ENCODE measurements around the gene CERS3.
A peak's percentile ranks its signal among the peaks of the same experiment; 100 is the strongest.

The CERS3 gene

GRCh38 chr15:100528833-100529428 is at the start of gene CERS3:
Gene CERS3 (minus strand): TSS chr15:100528950. CDS start chr15:100501849, 27,101 bp downstream.
- no peak for DNase-seq

- no peak for DNase-seq
Observed at GRCh38 chr15:100573526-100573925, 44.8 kb upstream of the CERS3 start.

GRCh38 chr15:100572362-100572983 is 43.7 kb upstream of the CERS3 start:
- peak; percentile 10 for DNase-seq

- no peak for DNase-seq
Observed at GRCh38 chr15:100571592-100572167, 42.9 kb upstream of the CERS3 start.

GRCh38 chr15:100570735-100571313 is 42.1 kb upstream of the CERS3 start:
- DNase-seq: no peak

- DNase-seq: no peak
Observed at GRCh38 chr15:100570275-100570674, 41.5 kb upstream of the CERS3 start.

GRCh38 chr15:100569391-100569790 is 40.6 kb upstream of the CERS3 start:
- DNase-seq: no peak

GRCh38 chr15:100566850-100567628 is 38.3 kb upstream of the CERS3 start:
- no peak for DNase-seq

GRCh38 chr15:100565591-100565990 is 36.8 kb upstream of the CERS3 start:
- peak; percentile 74 for DNase-seq

- peak; percentile 58 for DNase-seq
Observed at GRCh38 chr15:100560323-100560722, 31.6 kb upstream of the CERS3 start.

- peak; percentile 91 for DNase-seq
Observed at GRCh38 chr15:100559330-100559729, 30.6 kb upstream of the CERS3 start.

GRCh38 chr15:100558771-100559254 is 30.1 kb upstream of the CERS3 start:
- DNase-seq: no peak

GRCh38 chr15:100553468-100553867 is 24.7 kb upstream of the CERS3 start:
- DNase-seq: peak; percentile 18

- no peak for DNase-seq
Observed at GRCh38 chr15:100547961-100548360, 19.2 kb upstream of the CERS3 start.

GRCh38 chr15:100544946-100545345 is 16.2 kb upstream of the CERS3 start:
- DNase-seq: no peak

GRCh38 chr15:100544338-100544841 is 15.6 kb upstream of the CERS3 start:
- no peak for DNase-seq

- no peak for DNase-seq
Observed at GRCh38 chr15:100542290-100542689, 13.5 kb upstream of the CERS3 start.

GRCh38 chr15:100537331-100537730 is 8.6 kb upstream of the CERS3 start:
- peak; percentile 92 for DNase-seq

- no peak for DNase-seq
Observed at GRCh38 chr15:100536733-100537132, 8.0 kb upstream of the CERS3 start.

GRCh38 chr15:100533886-100534285 is 5.1 kb upstream of the CERS3 start:
- no peak for DNase-seq

GRCh38 chr15:100531823-100532327 is 3.1 kb upstream of the CERS3 start:
- no peak for DNase-seq

- DNase-seq: peak; percentile 20
Observed at GRCh38 chr15:100531204-100531603, 2.5 kb upstream of the CERS3 start.

GRCh38 chr15:100529556-100529955 is 806 bp upstream of the CERS3 start:
- no peak for DNase-seq

Data from MV-4-11 (cell line).